ENCODE measurements around the gene AGBL5. TPM values are rescaled to one million over a fixed set of nuclear protein-coding genes. Genes with fewer than 3 reads are reported as not detected.

Gene AGBL5
- total RNA-seq, 2 experiments from 2014 or later, result 16.9 to 18.3 TPM

DNA sequence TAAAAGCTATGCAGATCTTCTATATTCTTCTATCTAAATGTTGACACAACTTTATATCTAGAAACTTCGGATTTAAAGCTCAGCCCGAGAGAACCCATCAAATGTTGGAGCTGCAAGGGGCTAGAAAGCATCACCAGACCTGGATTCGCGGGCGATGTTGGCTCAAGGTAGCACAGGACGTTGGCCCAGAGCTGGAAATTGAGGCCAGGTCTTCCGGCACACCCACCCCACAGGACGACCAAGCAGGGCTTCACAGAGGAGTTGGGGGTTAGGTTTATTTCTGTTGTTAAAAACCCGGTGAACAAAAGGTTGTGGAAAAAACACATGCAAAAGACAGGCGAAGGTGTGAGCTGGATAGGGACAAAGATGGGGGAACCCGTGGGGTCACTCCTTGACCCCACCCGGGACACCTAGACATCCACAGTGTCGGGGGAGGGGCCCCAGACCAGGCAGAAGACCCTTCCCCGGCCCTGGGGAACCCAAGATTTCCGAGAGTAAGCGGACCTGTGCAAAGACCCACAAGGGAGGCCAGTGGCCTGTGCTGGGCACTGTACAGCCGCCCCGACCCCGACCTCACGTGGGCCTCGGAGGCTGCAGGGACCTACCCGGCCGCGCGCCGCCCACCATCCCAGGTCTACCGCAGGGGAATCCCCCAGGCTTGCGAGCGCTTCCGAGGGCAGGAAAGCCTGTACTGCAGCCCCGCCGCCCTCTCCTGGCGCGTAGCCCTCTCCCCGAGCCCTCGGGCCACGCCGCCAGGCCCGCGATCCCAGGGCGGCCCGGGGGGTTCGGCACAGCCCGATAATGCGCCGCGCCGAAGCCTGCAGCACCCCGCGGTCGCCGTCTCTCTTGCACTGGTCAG, 1.8 kb upstream of the AGBL5 start:
- peaks cover 24% of the 10 kb centered on the region for H3K36me3 Mint-ChIP-seq (ENCODE audit: low read depth)
- CTCF ChIA-PET, result interaction anchor here (0.6 to 3.6 kb wide), 9 partner anchors 13 to 253 kb away, joined by 3 to 18 read pairs (median 11); partner anchors contain the start of genes OST4 and TMEM214
- peak; percentile 56 for DNase-seq
- peaks cover 5% of the 10 kb centered on the region for H3K27me3 Mint-ChIP-seq
- POLR2A ChIA-PET, result interaction anchor here (0.6 to 12.8 kb wide), 11 partner anchors 11 to 1821 kb away, joined by 3 to 196 read pairs (median 14); partner anchors contain the start of genes ATRAID, KHK, OST4 and PREB
- no peaks in the 10 kb centered on the region for H3K9me3 Mint-ChIP-seq
- peaks cover 28% of the 10 kb centered on the region for H3K4me1 Mint-ChIP-seq
- peak overlapping the region; percentile 98 for H3K4me3 Mint-ChIP-seq
- H3K27ac Mint-ChIP-seq, result peak overlapping the region; percentile 97

DNA sequence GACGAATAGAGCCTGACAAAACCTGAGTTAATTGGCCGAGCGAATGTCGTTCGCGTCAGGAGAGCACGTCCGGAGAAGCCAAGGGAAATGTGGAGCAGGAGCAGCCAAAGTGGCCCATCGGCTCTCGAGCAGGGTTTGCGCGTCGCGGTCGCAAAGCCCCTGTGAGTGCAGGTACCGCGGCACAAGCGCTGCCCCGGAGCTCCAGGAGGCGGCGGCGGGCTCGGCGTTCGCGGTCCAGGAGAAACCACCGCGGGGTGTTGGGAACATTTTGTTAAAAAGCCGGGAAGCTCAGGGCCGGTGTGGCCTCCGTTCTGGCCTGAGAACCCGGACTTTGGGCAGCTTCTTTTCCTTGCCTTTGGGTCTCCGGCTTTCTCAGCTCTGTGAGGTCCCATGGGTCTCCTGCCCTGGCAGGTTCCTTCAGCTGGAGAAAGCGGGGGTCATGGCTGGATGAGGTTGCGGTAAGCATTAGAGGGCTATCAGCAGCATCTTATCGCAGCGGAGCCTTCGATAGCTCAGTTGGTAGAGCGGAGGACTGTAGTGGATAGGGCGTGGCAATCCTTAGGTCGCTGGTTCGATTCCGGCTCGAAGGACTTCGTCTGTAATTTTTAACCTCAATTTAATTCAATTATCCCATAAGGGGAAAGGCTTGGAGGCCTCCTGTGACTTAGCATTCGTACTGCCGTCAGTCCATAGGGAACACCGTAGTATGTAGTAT, 1.0 kb upstream of the AGBL5 start:
- ChIA-PET POLR2A (interaction anchor here (0.6 to 12.8 kb wide), 21 partner anchors 8 to 1820 kb away, joined by 3 to 196 read pairs (median 4); partner anchors contain the start of genes ATRAID, GTF3C2, KHK and MPV17), CTCF (interaction anchor here (1.0 to 3.6 kb wide), 11 partner anchors 14 to 253 kb away, joined by 3 to 18 read pairs (median 10); partner anchors contain the start of genes OST4 and TMEM214)
- peaks cover 5% of the 10 kb centered on the region for H3K27me3 Mint-ChIP-seq
- H3K9me3 Mint-ChIP-seq, result no peaks in the 10 kb centered on the region
- H3K4me3 Mint-ChIP-seq, result peak overlapping the region; percentile 98
- peak; percentile 95 for DNase-seq
- peaks cover 29% of the 10 kb centered on the region for H3K36me3 Mint-ChIP-seq (ENCODE audit: low read depth)
- H3K4me1 Mint-ChIP-seq, result peaks cover 28% of the 10 kb centered on the region
- H3K27ac Mint-ChIP-seq, result peak overlapping the region; percentile 97

DNA sequence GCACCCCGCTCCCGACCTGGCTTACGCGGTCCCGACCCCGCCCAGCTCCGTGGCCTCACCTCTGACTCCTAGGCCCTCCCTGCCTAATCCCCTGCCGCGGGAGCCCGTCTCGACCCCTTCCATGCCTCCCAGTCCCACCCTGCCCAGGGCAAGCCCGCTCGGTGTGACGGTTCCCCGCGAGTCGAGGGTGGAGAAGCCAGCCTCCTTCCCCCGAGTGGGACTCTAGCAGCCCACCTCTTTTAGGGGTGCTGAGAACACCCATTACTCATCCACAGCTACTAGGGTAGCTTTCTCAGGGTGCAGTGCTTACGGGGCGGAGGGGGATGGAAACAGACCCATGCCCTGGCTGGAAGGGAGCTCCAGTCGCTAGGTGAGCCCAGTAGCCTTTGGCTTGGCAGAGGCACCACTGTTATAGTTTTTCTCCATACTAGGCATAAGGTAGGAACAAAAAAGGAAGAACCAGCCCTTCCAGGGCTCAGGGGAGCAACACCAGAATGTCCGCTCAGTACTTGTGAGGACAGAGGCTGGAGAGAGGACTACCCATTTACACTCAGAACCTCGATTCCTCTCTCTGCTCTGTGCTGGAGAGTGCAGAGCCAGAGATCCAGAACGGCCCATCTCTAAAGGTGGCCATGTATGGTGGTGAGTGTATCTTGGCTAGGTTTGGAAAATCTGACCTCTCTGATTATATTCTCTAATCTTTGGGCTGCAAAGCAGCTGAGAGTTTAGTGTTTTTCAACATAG, 606 bp downstream of the AGBL5 start:
- Mint-ChIP-seq H3K36me3 (ENCODE audit: low read depth) (peaks cover 36% of the 10 kb centered on the region), H3K4me3 (peak overlapping the region; percentile 98)

DNA sequence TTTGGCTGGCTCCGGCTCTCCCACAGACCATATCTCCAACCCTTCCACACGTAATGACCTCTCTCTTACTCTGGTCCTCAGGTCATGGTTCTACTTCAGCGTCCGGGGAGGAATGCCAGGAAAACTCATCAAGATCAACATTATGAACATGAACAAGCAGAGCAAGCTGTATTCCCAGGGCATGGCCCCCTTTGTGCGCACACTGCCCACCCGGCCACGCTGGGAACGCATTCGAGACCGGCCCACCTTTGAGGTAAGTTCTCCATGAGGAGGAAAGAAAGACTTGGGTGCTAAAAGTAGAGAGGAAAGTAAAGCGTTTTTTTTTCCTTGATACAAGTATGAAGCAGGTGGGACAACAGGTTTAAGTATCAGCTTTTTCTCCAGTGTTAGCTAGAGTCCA, 1.9 kb downstream of the AGBL5 start:
- Mint-ChIP-seq H3K4me3 (peak overlapping the region; percentile 45), H3K9me3 (no peaks in the 10 kb centered on the region), H3K4me1 (peaks cover 26% of the 10 kb centered on the region), H3K27ac (no peak overlapping the region), H3K27me3 (peaks cover 5% of the 10 kb centered on the region), H3K36me3 (ENCODE audit: low read depth) (peaks cover 40% of the 10 kb centered on the region)
- POLR2A ChIA-PET, result interaction anchor here (8.3 to 12.8 kb wide), 2 partner anchors 17 to 32 kb away, joined by 107 to 196 read pairs; partner anchors contain the start of genes KHK and OST4
- CTCF ChIA-PET, result interaction anchor here (0.8 kb wide), 1 partner anchor 248 kb away, joined by 3 read pairs; no protein-coding TSS in a partner anchor
- DNase-seq, result no peak

More for the DNA sequence above, 606 bp downstream of the AGBL5 start:
- ChIA-PET CTCF (interaction anchor here (1.3 to 3.6 kb wide), 7 partner anchors 16 to 33 kb away, joined by 3 to 18 read pairs (median 11); partner anchors contain the start of genes OST4 and TMEM214), POLR2A (interaction anchor here (0.6 to 12.8 kb wide), 18 partner anchors 10 to 358 kb away, joined by 3 to 196 read pairs (median 6); partner anchors contain the start of genes ABHD1, ATRAID, CAD and GTF3C2)
- no peak for DNase-seq
- Mint-ChIP-seq H3K9me3 (no peaks in the 10 kb centered on the region), H3K4me1 (peaks cover 28% of the 10 kb centered on the region), H3K27me3 (peaks cover 5% of the 10 kb centered on the region), H3K27ac (peak overlapping the region; percentile 73)

DNA sequence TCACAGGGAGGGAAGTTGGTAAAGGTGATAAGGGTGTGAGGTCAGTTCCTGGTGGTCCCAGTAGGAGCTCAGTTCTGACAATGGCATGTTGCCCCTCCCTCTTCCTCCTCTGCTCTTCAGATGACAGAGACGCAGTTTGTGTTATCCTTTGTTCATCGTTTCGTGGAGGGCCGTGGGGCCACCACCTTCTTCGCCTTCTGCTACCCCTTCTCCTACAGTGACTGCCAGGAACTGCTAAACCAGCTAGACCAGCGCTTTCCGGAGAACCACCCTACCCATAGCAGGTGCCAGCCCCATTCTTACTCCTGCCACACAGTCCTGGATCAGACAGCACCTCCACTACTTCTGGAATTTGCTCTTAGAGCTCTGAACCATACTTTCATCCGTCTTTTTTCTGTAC, 2.3 kb downstream of the AGBL5 start:
- H3K36me3 Mint-ChIP-seq (ENCODE audit: low read depth), result peaks cover 43% of the 10 kb centered on the region
- CTCF ChIA-PET, result interaction anchor here (0.6 to 0.8 kb wide), 2 partner anchors 248 to 544 kb away, joined by 3 to 4 read pairs; no protein-coding TSS in a partner anchor
- no peak for DNase-seq
- POLR2A ChIA-PET, result interaction anchor here (8.3 to 12.8 kb wide), 2 partner anchors 17 to 32 kb away, joined by 107 to 196 read pairs; partner anchors contain the start of genes KHK and OST4
- no peaks in the 10 kb centered on the region for H3K9me3 Mint-ChIP-seq
- peaks cover 5% of the 10 kb centered on the region for H3K27me3 Mint-ChIP-seq
- no peak overlapping the region for H3K4me3 Mint-ChIP-seq
- peaks cover 26% of the 10 kb centered on the region for H3K4me1 Mint-ChIP-seq
- H3K27ac Mint-ChIP-seq, result no peak overlapping the region

DNA sequence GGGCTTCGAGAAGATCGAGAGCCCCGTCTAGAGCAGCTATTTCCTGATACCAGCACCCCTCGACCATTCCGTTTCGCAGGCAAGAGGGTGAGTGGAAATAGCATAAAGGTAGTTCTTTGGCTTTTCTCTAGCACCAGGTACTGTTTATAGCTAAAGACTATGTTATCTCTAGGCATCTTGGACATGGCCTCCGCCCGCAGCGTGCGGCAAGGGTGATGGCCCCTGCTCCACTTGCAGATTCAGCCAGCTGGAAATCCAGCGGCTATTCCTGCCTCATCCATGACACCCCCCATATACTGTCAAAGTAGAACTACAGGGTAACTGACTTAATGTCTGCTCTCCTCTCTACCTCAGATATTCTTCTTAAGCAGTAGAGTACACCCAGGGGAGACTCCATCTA, 3.3 kb downstream of the AGBL5 start:
- H3K4me1 Mint-ChIP-seq, result peaks cover 21% of the 10 kb centered on the region
- CTCF ChIA-PET, result interaction anchor here (1.4 kb wide), 1 partner anchor 33 kb away, joined by 3 read pairs; no protein-coding TSS in a partner anchor
- H3K4me3 Mint-ChIP-seq, result no peak overlapping the region
- POLR2A ChIA-PET, result interaction anchor here (8.3 to 12.8 kb wide), 2 partner anchors 16 to 31 kb away, joined by 107 to 196 read pairs; partner anchors contain the start of genes KHK and OST4
- no peak overlapping the region for H3K27ac Mint-ChIP-seq
- H3K9me3 Mint-ChIP-seq, result no peaks in the 10 kb centered on the region
- H3K27me3 Mint-ChIP-seq, result peaks cover 5% of the 10 kb centered on the region
- no peak for DNase-seq
- H3K36me3 Mint-ChIP-seq (ENCODE audit: low read depth), result peaks cover 52% of the 10 kb centered on the region

DNA sequence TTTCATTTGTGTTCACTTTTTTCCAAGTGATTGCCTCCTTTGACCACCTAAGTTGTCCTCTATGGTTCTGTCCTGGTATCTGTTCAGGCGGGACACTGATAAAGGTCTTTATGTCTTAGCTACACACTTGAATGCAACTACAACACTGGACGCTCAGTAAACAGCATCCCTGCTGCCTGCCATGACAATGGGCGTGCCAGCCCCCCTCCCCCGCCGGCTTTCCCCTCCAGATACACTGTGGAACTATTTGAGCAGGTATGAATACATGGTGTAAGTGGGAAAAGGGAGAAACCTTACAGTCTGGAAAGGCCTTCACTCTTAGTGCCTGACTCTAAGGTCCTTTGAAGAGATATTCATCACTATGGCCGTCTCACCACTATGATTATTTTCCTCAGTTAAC, 5.7 kb downstream of the AGBL5 start:
- peaks cover 49% of the 10 kb centered on the region for H3K36me3 Mint-ChIP-seq (ENCODE audit: low read depth)
- POLR2A ChIA-PET, result interaction anchor here (8.3 to 12.8 kb wide), 2 partner anchors 13 to 29 kb away, joined by 107 to 196 read pairs; partner anchors contain the start of genes KHK and OST4
- no peak for DNase-seq
- peaks cover 9% of the 10 kb centered on the region for H3K4me1 Mint-ChIP-seq
- H3K9me3 Mint-ChIP-seq, result no peaks in the 10 kb centered on the region
- no peaks in the 10 kb centered on the region for H3K27me3 Mint-ChIP-seq
- H3K27ac Mint-ChIP-seq, result no peak overlapping the region
- no peak overlapping the region for H3K4me3 Mint-ChIP-seq
- CTCF ChIA-PET, result no interaction called here

- H3K36me3 Mint-ChIP-seq (ENCODE audit: low read depth), result peaks cover 56% of the 10 kb centered on the region
- H3K9me3 Mint-ChIP-seq, result no peaks in the 10 kb centered on the region
- H3K27ac Mint-ChIP-seq, result no peak overlapping the region
- no peak for DNase-seq
- H3K27me3 Mint-ChIP-seq, result no peaks in the 10 kb centered on the region
- CTCF ChIA-PET, result interaction anchor here (1.6 kb wide), 1 partner anchor 13 kb away, joined by 4 read pairs; the partner anchor contains the start of gene OST4
- no peak overlapping the region for H3K4me3 Mint-ChIP-seq
- POLR2A ChIA-PET, result interaction anchor here (12.8 kb wide), 1 partner anchor 12 kb away, joined by 196 read pairs; the partner anchor contains the start of gene OST4
- peaks cover 4% of the 10 kb centered on the region for H3K4me1 Mint-ChIP-seq
These were observed 6.7 kb downstream of the AGBL5 start for GRCh38 chr2:27058210-27058609.

DNA sequence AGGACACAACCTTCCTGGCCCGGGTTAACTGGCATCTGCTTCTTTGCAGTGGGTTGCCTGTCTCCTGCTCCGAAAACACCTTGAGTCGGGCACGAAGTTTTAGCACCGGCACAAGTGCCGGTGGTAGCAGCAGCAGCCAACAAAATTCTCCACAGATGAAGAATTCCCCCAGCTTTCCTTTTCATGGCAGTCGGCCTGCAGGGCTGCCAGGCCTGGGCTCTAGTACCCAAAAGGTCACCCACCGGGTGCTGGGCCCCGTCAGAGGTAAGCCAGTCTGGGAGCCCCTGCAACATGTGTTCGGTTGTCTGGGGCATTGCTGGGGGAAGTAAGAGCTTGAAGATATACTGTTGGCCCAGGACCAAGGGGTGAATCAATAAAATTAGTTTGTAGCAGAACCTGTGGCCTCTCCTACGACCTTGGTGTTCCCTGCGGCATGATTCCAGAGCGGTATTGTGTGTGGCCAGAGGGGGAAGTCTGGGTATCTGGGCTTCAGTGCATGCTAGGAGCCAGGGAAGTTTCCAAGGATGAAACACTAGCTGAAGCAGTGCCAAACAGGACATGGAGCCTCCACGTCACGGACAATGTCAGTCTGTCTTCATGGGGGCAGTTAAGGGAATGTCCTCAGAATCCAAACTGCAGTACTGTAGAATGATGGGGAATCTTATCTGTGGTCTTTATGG, 7.8 kb downstream of the AGBL5 start:
- Mint-ChIP-seq H3K27ac (no peak overlapping the region), H3K27me3 (no peaks in the 10 kb centered on the region), H3K9me3 (no peaks in the 10 kb centered on the region), H3K4me3 (no peak overlapping the region), H3K36me3 (ENCODE audit: low read depth) (peaks cover 58% of the 10 kb centered on the region), H3K4me1 (peaks cover 3% of the 10 kb centered on the region)
- POLR2A ChIA-PET, result interaction anchor here (0.9 to 12.8 kb wide), 4 partner anchors 9 to 24 kb away, joined by 3 to 196 read pairs (median 19); partner anchors contain the start of genes AGBL5 and OST4
- CTCF ChIA-PET, result interaction anchor here (1.0 to 1.7 kb wide), 3 partner anchors 12 to 244 kb away, joined by 3 to 6 read pairs (median 4); partner anchors contain the start of gene OST4
- no peak for DNase-seq

- Mint-ChIP-seq H3K27ac (no peak overlapping the region), H3K4me1 (peaks cover 3% of the 10 kb centered on the region), H3K36me3 (ENCODE audit: low read depth) (peaks cover 57% of the 10 kb centered on the region), H3K4me3 (no peak overlapping the region), H3K27me3 (no peaks in the 10 kb centered on the region), H3K9me3 (no peaks in the 10 kb centered on the region)
- POLR2A ChIA-PET, result interaction anchor here (6.2 to 12.8 kb wide), 2 partner anchors 10 kb away, joined by 35 to 196 read pairs; partner anchors contain the start of genes AGBL5 and OST4
- no peak for DNase-seq
- CTCF ChIA-PET, result interaction anchor here (0.7 to 1.7 kb wide), 4 partner anchors 11 to 243 kb away, joined by 3 to 6 read pairs (median 4); partner anchors contain the start of gene OST4
These were observed 8.9 kb downstream of the AGBL5 start for GRCh38 chr2:27060323-27060722.

DNA sequence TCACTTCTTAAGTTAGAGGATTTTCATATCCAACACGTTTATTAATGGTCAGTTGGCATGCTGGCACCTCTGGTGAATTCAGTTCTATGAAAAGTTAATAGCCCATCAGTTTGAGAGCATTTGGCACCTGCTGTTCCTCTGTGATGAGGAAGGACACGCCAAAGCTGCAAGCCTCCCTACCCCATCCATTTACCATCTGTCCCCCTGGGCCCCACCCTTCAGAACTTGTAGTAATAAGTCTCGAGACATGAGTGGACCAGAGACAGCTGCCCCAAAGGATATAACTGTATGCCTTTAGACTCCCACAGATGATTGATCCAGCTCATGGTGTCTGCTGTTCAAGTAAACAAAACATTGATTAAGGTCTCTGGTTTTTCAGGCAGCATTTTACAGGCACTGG, 13.7 kb downstream of the AGBL5 start:
- ChIA-PET POLR2A (interaction anchor here (1.1 to 10.7 kb wide), 2 partner anchors 11 to 103 kb away, joined by 3 to 196 read pairs; partner anchors contain the start of gene AGBL5), CTCF (interaction anchor here (0.6 kb wide), 1 partner anchor 319 kb away, joined by 3 read pairs; no protein-coding TSS in a partner anchor)
- Mint-ChIP-seq H3K9me3 (no peaks in the 10 kb centered on the region), H3K27ac (no peak overlapping the region), H3K36me3 (ENCODE audit: low read depth) (peaks cover 60% of the 10 kb centered on the region), H3K4me1 (peaks cover 31% of the 10 kb centered on the region), H3K27me3 (no peaks in the 10 kb centered on the region), H3K4me3 (no peak overlapping the region)
- no peak for DNase-seq

All from activated CD4-positive, alpha-beta memory T cell treated with anti-CD3 and anti-CD28 coated beads, Interleukin-2, amount 10 ng/mL, durations not matched to agents 7 days and 5 days (primary cell).